ENCODE data around the gene KATNB1. TPM values are rescaled to one million over a fixed set of nuclear protein-coding genes. Genes with fewer than 3 reads are reported as not detected.

Gene KATNB1
- total and polyA plus RNA-seq, 4 experiments from 2014 or later, result 23.6 to 26.1 (median 25.5) TPM

DNA sequence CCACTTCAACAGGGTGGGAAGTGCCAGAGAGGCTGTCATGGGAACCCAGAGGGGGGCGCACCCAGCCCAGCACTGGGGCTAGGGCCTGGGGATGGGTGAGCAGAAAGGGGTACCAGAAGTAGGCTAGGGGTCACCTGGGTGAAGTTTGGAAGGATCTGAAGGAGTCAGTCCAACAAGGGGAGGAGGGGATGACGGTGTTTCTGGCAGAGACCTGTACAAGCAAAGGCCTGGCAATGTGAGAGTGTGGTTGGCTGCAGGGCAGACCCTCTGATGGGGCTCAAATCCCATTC lies 13.4 kb upstream of the KATNB1 start:
- Mint-ChIP-seq H3K27me3 (peaks cover 2 to 5% of the 10 kb centered on the region in 2 donors), H3K36me3 (no peaks in the 10 kb centered on the region), H3K4me1 (no peaks in the 10 kb centered on the region), H3K27ac (no peak overlapping the region), H3K9me3 (peaks cover 0 to 2% (median 0%) of the 10 kb centered on the region in 8 donors), H3K4me3 (no peak overlapping the region)
- DNase-seq, result no peak
- CTCF ChIA-PET (ENCODE audit: partially characterized antibody), result no interaction called here
- H3K4me1 ChIP-seq (ENCODE audit: insufficient read depth, low read length), result no peaks in the 10 kb centered on the region
- no peaks in the 10 kb centered on the region for H3K36me3 ChIP-seq (ENCODE audit: insufficient read depth, low read length)
- no peaks in the 10 kb centered on the region for H3K27me3 ChIP-seq (ENCODE audit: insufficient read depth, low read length)
- no peak overlapping the region for H3K4me3 ChIP-seq (ENCODE audit: low read length in 2 of 2)
- POLR2A ChIA-PET (ENCODE audit: partially characterized antibody), result no interaction called here
- intact Hi-C loops (cut with micrococcal nuclease), result no loop called here
- H3K9me3 ChIP-seq (ENCODE audit: control insufficient read depth in 1 of 2, low read length in 2 of 2), result no peaks in the 10 kb centered on the region
- no peak overlapping the region for H3K27ac ChIP-seq (ENCODE audit: low read depth, low read length)

DNA sequence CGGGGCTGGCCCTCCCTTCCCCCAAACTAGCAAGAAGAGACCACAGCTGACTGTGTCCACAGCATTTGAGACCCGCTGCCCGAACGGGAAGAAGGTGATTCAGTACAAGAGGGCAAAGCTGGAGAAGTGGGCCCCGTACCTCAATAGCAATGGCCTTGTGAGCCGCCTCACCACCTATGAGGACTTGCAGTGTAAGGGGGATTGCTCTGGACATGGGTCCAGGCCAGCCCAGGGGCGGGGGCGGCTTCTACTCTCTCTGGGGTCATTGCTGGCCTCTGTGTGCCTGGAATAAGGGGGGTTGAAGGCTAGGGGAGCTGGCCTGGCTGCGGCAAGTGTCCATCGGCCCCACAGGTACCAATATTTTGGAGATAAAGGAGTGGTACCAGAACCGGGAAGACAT lies 12.9 kb upstream of the KATNB1 start:
- intact Hi-C loops (cut with micrococcal nuclease), result no loop called here
- Histone ChIP-seq H3K9me3 (ENCODE audit: control insufficient read depth in 1 of 2, low read length in 2 of 2) (no peaks in the 10 kb centered on the region), H3K27ac (ENCODE audit: low read depth, low read length) (no peak overlapping the region), H3K4me1 (ENCODE audit: insufficient read depth, low read length) (no peaks in the 10 kb centered on the region), H3K36me3 (ENCODE audit: insufficient read depth, low read length) (no peaks in the 10 kb centered on the region), H3K27me3 (ENCODE audit: insufficient read depth, low read length) (no peaks in the 10 kb centered on the region), H3K4me3 (ENCODE audit: low read length in 2 of 2) (no peak overlapping the region)
- Mint-ChIP-seq H3K4me1 (no peaks in the 10 kb centered on the region), H3K27ac (no peak overlapping the region), H3K27me3 (peaks cover 2 to 5% of the 10 kb centered on the region in 2 donors), H3K36me3 (no peaks in the 10 kb centered on the region), H3K9me3 (peaks cover 0 to 2% (median 0%) of the 10 kb centered on the region in 8 donors), H3K4me3 (no peak overlapping the region)
- ChIA-PET POLR2A (ENCODE audit: partially characterized antibody) (no interaction called here), CTCF (ENCODE audit: partially characterized antibody) (no interaction called here)
- DNase-seq, result no peak

DNA sequence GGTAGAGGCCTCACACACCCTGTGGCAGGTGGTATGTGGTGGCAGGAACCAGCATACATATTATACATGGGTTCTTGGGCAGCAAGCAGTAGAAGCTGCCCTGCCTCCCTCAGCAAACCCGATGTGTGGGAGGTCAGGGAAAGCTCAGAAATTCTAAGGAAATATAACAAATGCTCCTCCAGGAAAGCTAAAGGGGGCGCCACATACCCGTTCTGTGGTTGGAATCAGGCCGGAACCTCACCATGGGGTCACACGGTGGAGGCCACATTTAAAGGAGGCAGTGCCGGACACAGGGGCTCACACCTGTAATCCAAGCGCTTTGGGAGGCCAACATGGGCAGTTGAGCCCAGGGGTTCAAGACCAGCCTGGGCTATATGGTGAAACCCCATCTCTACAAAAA lies 12.4 kb upstream of the KATNB1 start:
- H3K36me3 ChIP-seq (ENCODE audit: insufficient read depth, low read length), result no peaks in the 10 kb centered on the region
- Mint-ChIP-seq H3K36me3 (no peaks in the 10 kb centered on the region), H3K4me3 (no peak overlapping the region), H3K9me3 (peaks cover 0 to 2% (median 0%) of the 10 kb centered on the region in 8 donors), H3K4me1 (no peaks in the 10 kb centered on the region), H3K27ac (no peak overlapping the region), H3K27me3 (peaks cover 0 to 5% of the 10 kb centered on the region in 2 donors)
- H3K9me3 ChIP-seq (ENCODE audit: control insufficient read depth in 1 of 2, low read length in 2 of 2), result no peaks in the 10 kb centered on the region
- H3K4me3 ChIP-seq (ENCODE audit: low read length in 2 of 2), result no peak overlapping the region
- no peak for DNase-seq
- no peaks in the 10 kb centered on the region for H3K4me1 ChIP-seq (ENCODE audit: insufficient read depth, low read length)
- intact Hi-C loops (cut with micrococcal nuclease), result no loop called here
- H3K27me3 ChIP-seq (ENCODE audit: insufficient read depth, low read length), result no peaks in the 10 kb centered on the region
- CTCF ChIA-PET (ENCODE audit: partially characterized antibody), result no interaction called here
- no peak overlapping the region for H3K27ac ChIP-seq (ENCODE audit: low read depth, low read length)
- POLR2A ChIA-PET (ENCODE audit: partially characterized antibody), result no interaction called here

DNA sequence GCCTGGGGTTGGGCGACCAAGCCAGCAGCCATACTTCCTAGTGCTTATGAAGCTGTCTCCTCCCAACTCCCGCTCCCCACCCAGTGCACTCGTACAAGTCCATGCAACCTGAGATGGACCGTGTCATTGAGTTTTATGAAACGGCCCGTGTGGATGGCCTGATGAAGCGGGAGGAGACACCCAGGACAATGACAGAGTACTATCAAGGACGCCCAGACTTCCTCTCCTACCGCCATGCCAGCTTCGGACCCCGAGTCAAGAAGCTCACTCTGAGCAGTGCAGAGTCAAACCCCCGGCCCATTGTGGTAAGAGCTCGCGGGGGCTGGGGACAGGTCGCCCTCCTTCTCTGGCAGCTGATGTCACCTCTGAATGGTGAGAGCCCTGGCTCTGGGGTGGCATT lies 11.0 kb upstream of the KATNB1 start:
- intact Hi-C loops (cut with micrococcal nuclease), result no loop called here
- H3K27ac ChIP-seq (ENCODE audit: low read depth, low read length), result no peak overlapping the region
- CTCF ChIA-PET (ENCODE audit: partially characterized antibody), result no interaction called here
- no peaks in the 10 kb centered on the region for H3K9me3 ChIP-seq (ENCODE audit: control insufficient read depth in 1 of 2, low read length in 2 of 2)
- POLR2A ChIA-PET (ENCODE audit: partially characterized antibody), result interaction anchor here (1.2 kb wide), 1 partner anchor 11 kb away, joined by 5 read pairs; the partner anchor contains the start of gene KATNB1
- H3K9me3 Mint-ChIP-seq, result peaks cover 0 to 2% (median 0%) of the 10 kb centered on the region in 8 donors
- DNase-seq, result no peak
- no peaks in the 10 kb centered on the region for H3K4me1 ChIP-seq (ENCODE audit: insufficient read depth, low read length)
- no peaks in the 10 kb centered on the region for H3K36me3 ChIP-seq (ENCODE audit: insufficient read depth, low read length)
- peaks cover 0 to 3% of the 10 kb centered on the region in 2 donors for H3K27me3 Mint-ChIP-seq
- H3K27ac Mint-ChIP-seq, result no peak overlapping the region
- no peaks in the 10 kb centered on the region for H3K27me3 ChIP-seq (ENCODE audit: insufficient read depth, low read length)
- H3K4me1 Mint-ChIP-seq, result no peaks in the 10 kb centered on the region
- no peak overlapping the region for H3K4me3 Mint-ChIP-seq
- H3K36me3 Mint-ChIP-seq, result no peaks in the 10 kb centered on the region
- H3K4me3 ChIP-seq (ENCODE audit: low read length in 2 of 2), result no peak overlapping the region

DNA sequence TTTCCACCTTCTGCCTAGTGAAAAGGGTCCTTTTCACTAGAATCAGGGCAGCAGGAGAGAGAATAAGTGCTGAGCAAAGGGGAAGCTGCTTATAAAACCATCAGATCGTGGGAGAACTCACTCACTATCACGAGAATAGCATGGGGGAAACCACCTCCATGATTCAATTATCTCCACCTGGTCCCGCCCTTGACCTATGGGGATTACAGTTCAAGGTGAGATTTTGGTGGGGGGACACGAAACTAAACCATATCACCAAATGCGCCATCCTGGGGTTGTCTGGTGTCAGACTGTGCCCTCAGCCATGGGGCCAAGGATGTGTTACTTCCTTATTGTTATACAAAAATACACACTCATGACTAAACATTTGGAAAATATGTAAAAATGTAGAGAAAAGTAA lies 10.4 kb upstream of the KATNB1 start:
- H3K36me3 Mint-ChIP-seq, result no peaks in the 10 kb centered on the region
- peaks cover 0 to 2% (median 0%) of the 10 kb centered on the region in 8 donors for H3K9me3 Mint-ChIP-seq
- no peak overlapping the region for H3K4me3 Mint-ChIP-seq
- Histone ChIP-seq H3K9me3 (ENCODE audit: control insufficient read depth in 1 of 2, low read length in 2 of 2) (no peaks in the 10 kb centered on the region), H3K27me3 (ENCODE audit: insufficient read depth, low read length) (no peaks in the 10 kb centered on the region), H3K36me3 (ENCODE audit: insufficient read depth, low read length) (no peaks in the 10 kb centered on the region), H3K4me3 (ENCODE audit: low read length in 2 of 2) (no peak overlapping the region), H3K27ac (ENCODE audit: low read depth, low read length) (no peak overlapping the region), H3K4me1 (ENCODE audit: insufficient read depth, low read length) (no peaks in the 10 kb centered on the region)
- intact Hi-C loops (cut with micrococcal nuclease), result no loop called here
- POLR2A ChIA-PET (ENCODE audit: partially characterized antibody), result interaction anchor here (1.2 kb wide), 1 partner anchor 10 kb away, joined by 5 read pairs; the partner anchor contains the start of gene KATNB1
- no peaks in the 10 kb centered on the region for H3K4me1 Mint-ChIP-seq
- no peak overlapping the region for H3K27ac Mint-ChIP-seq
- CTCF ChIA-PET (ENCODE audit: partially characterized antibody), result no interaction called here
- peaks cover 0 to 3% of the 10 kb centered on the region in 2 donors for H3K27me3 Mint-ChIP-seq
- no peak for DNase-seq

DNA sequence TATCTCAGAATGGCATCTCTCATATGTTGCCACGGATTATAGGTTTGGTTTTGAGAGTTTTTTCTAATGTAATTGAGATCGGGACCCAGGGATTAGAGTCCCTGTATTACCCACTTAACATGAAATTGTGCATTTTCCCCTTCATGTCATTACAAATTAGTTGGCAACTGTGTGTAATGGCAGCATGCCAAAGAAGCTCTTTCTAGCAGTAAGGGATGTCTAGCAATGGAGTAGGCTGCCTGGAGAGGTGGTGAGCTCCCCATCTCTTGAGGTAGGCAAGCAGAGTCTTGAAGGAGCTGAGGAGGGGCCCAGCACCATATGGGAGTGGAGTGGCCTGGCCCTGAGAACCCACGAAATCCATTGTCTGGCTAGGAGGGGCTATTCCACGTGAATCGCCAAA lies 10.0 kb upstream of the KATNB1 start:
- CTCF ChIA-PET (ENCODE audit: partially characterized antibody), result no interaction called here
- H3K36me3 Mint-ChIP-seq, result no peaks in the 10 kb centered on the region

DNA sequence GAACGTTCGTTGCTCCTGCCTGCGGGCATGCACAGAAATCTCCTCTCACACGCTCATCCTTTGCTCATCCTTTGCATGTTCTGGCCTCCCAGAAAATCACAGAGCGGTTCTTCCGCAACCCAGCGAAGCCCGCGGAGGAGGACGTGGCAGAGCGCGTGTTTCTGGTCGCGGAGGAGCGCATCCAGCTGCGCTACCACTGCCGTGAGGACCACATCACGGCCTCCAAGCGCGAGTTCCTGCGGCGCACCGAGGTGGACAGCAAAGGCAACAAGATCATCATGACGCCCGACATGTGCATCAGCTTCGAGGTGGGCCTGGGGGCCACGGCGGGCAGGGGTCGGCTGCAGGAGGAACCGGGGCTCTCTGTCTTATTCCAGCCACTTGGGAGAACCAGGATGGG lies 9.6 kb upstream of the KATNB1 start:
- Histone ChIP-seq H3K4me3 (ENCODE audit: low read length in 2 of 2) (no peak overlapping the region), H3K9me3 (ENCODE audit: control insufficient read depth in 1 of 2, low read length in 2 of 2) (no peaks in the 10 kb centered on the region), H3K4me1 (ENCODE audit: insufficient read depth, low read length) (no peaks in the 10 kb centered on the region), H3K36me3 (ENCODE audit: insufficient read depth, low read length) (no peaks in the 10 kb centered on the region), H3K27ac (ENCODE audit: low read depth, low read length) (no peak overlapping the region), H3K27me3 (ENCODE audit: insufficient read depth, low read length) (no peaks in the 10 kb centered on the region)
- intact Hi-C loops (cut with micrococcal nuclease), result no loop called here
- Mint-ChIP-seq H3K4me1 (no peaks in the 10 kb centered on the region), H3K27ac (no peak overlapping the region), H3K4me3 (no peak overlapping the region), H3K36me3 (no peaks in the 10 kb centered on the region), H3K27me3 (peaks cover 0 to 3% of the 10 kb centered on the region in 2 donors), H3K9me3 (peaks cover 0 to 2% (median 0%) of the 10 kb centered on the region in 8 donors)
- DNase-seq, result no peak
- ChIA-PET POLR2A (ENCODE audit: partially characterized antibody) (no interaction called here), CTCF (ENCODE audit: partially characterized antibody) (interaction anchor here (1.0 kb wide), 1 partner anchor 150 kb away, joined by 3 read pairs; no protein-coding TSS in a partner anchor)

More for the DNA sequence above, 10.0 kb upstream of the KATNB1 start:
- Mint-ChIP-seq H3K27ac (no peak overlapping the region), H3K4me3 (no peak overlapping the region), H3K27me3 (peaks cover 0 to 3% of the 10 kb centered on the region in 2 donors), H3K9me3 (peaks cover 0 to 2% (median 0%) of the 10 kb centered on the region in 8 donors), H3K4me1 (no peaks in the 10 kb centered on the region)
- no peak overlapping the region for H3K4me3 ChIP-seq (ENCODE audit: low read length in 2 of 2)
- no peaks in the 10 kb centered on the region for H3K4me1 ChIP-seq (ENCODE audit: insufficient read depth, low read length)
- intact Hi-C loops (cut with micrococcal nuclease), result no loop called here
- no peak for DNase-seq
- H3K27me3 ChIP-seq (ENCODE audit: insufficient read depth, low read length), result no peaks in the 10 kb centered on the region
- no peaks in the 10 kb centered on the region for H3K9me3 ChIP-seq (ENCODE audit: control insufficient read depth in 1 of 2, low read length in 2 of 2)
- no peak overlapping the region for H3K27ac ChIP-seq (ENCODE audit: low read depth, low read length)
- POLR2A ChIA-PET (ENCODE audit: partially characterized antibody), result no interaction called here
- H3K36me3 ChIP-seq (ENCODE audit: insufficient read depth, low read length), result no peaks in the 10 kb centered on the region

DNA sequence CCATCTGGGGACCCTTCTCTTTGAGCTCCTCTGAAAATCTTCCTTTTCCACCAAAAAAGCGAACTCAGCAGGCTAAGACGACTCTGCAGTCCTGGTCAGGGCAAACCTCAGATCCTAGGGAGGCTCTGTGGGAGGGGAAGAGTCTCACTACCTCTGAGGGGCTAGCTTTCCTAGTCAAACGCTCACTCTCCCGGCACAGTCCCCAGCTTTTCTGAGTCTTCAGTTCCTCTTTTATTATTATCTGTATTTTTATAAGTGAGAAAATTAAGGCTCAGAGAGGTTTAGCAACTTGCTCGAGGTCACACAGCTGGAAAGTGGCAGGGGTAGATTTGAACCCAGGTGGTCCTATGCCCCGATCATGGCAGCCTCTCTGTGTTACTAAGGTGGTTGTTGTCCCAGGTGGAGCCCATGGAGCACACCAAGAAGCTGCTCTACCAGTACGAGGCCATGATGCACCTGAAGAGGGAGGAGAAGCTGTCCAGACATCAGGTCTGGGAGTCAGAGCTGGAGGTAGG lies 9.1 kb upstream of the KATNB1 start:
- POLR2A ChIA-PET (ENCODE audit: partially characterized antibody), result no interaction called here

More for the DNA sequence above, 9.1 kb upstream of the KATNB1 start:
- H3K27me3 ChIP-seq (ENCODE audit: insufficient read depth, low read length), result no peaks in the 10 kb centered on the region
- H3K36me3 ChIP-seq (ENCODE audit: insufficient read depth, low read length), result no peaks in the 10 kb centered on the region
- Mint-ChIP-seq H3K4me1 (no peaks in the 10 kb centered on the region), H3K4me3 (no peak overlapping the region), H3K36me3 (no peaks in the 10 kb centered on the region), H3K9me3 (peaks cover 0 to 2% (median 0%) of the 10 kb centered on the region in 8 donors), H3K27ac (peak overlapping the region in 1 of 7 donors; percentile 30), H3K27me3 (peaks cover 0 to 3% of the 10 kb centered on the region in 2 donors)
- no peak overlapping the region for H3K27ac ChIP-seq (ENCODE audit: low read depth, low read length)
- intact Hi-C loops (cut with micrococcal nuclease), result no loop called here
- no peak overlapping the region for H3K4me3 ChIP-seq (ENCODE audit: low read length in 2 of 2)
- H3K9me3 ChIP-seq (ENCODE audit: control insufficient read depth in 1 of 2, low read length in 2 of 2), result no peaks in the 10 kb centered on the region
- no peaks in the 10 kb centered on the region for H3K4me1 ChIP-seq (ENCODE audit: insufficient read depth, low read length)
- CTCF ChIA-PET (ENCODE audit: partially characterized antibody), result interaction anchor here (1.0 kb wide), 1 partner anchor 150 kb away, joined by 3 read pairs; no protein-coding TSS in a partner anchor
- DNase-seq, result no peak
